ENCODE data around the gene C2CD3. TPM values are rescaled to one million over a fixed set of nuclear protein-coding genes. Genes with fewer than 3 reads are reported as not detected.

Gene C2CD3
- total and polyA plus RNA-seq, 9 of the 15 experiments (the other 6 are each of a cell fraction or from before 2014, with no cell fraction given) = 4.4 to 20.2 (median 15.4) TPM

DNA sequence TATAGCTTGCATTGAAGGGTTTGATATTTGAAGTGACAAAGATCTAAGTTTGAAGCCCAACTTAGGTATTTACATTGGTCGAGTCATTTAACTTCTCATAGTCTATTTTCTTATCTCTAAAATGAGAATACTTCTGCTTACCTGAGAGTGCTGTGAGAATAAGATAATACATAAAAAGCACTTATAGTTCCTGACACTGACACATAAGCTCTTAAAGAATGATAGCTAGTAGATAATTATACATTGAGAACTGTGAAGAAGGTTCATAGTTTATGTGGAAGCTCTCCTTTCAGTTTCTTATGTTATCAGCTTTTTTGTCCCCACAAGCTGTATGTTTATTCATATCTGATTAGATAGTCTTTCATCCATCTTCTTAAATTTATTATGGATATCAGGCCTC is 5.1 kb upstream of the C2CD3 start (continued):
- TF ChIP-seq SMAD1 (IDR thresholded peaks at IDR 0.05; ENCODE audit: low read depth, low read length, partially characterized antibody) (no peak), PRDM10 (IDR thresholded peaks at IDR 0.05; ENCODE audit: partially characterized antibody) (no peak), STAT5A (IDR thresholded peaks at IDR 0.05; ENCODE audit: borderline replicate concordance, low read length) (peak; percentile 44; the same call in 1 of the 2 replicates), CBFA2T2 (conservative IDR thresholded peaks at IDR 0.05) (peak; percentile 60), ZNF584 (CRISPR knock-in tag; IDR thresholded peaks at IDR 0.05; ENCODE audit: low read depth) (no peak), CBFA2T3 (IDR thresholded peaks at IDR 0.05) (peak; percentile 82), RFX7 (CRISPR knock-in tag; IDR thresholded peaks at IDR 0.05) (no peak), BRD9 (IDR thresholded peaks at IDR 0.05; ENCODE audit: low read depth, partially characterized antibody) (no peak), ILK (tag; IDR thresholded peaks at IDR 0.05; ENCODE audit: borderline replicate concordance, low read depth) (no peak), KLF16 (IDR thresholded peaks at IDR 0.05) (peak; percentile 52; the same call in 1 of the 2 replicates), ZBTB17 (CRISPR knock-in tag; IDR thresholded peaks at IDR 0.05) (no peak), ZNF217 (CRISPR knock-in tag; IDR thresholded peaks at IDR 0.05) (no peak), NR2C2 (CRISPR knock-in tag; IDR thresholded peaks at IDR 0.05) (no peak), NR2C2 (tag; IDR thresholded peaks at IDR 0.05) (no peak), PRPF4 (IDR thresholded peaks at IDR 0.05; ENCODE audit: insufficient read depth, low read depth, low read length, poor library complexity, severe bottlenecking) (no peak), ZNF592 (IDR thresholded peaks at IDR 0.05) (no peak), ZNF707 (CRISPR knock-in tag; conservative IDR thresholded peaks at IDR 0.05) (no peak), PML (IDR thresholded peaks at IDR 0.05; ENCODE audit: low read length) (peak; percentile 81; the same call in 1 of the 2 replicates), GABPB2 (CRISPR knock-in tag; conservative IDR thresholded peaks at IDR 0.05) (no peak), POLR2H (tag; IDR thresholded peaks at IDR 0.05; ENCODE audit: low read depth) (no peak), FOXP1 (CRISPR knock-in tag; IDR thresholded peaks at IDR 0.05) (no peak)
- TF ChIP-seq, protein P1, sequence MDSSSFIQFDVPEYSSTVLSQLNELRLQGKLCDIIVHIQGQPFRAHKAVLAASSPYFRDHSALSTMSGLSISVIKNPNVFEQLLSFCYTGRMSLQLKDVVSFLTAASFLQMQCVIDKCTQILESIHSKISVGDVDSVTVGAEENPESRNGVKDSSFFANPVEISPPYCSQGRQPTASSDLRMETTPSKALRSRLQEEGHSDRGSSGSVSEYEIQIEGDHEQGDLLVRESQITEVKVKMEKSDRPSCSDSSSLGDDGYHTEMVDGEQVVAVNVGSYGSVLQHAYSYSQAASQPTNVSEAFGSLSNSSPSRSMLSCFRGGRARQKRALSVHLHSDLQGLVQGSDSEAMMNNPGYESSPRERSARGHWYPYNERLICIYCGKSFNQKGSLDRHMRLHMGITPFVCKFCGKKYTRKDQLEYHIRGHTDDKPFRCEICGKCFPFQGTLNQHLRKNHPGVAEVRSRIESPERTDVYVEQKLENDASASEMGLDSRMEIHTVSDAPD (CRISPR knock-in tag; IDR thresholded peaks at IDR 0.05) = no peak
